NCI-H82 treated with DMSO at 0.1 percent for 48 hours (cell line): Measurements from ENCODE around the gene MAGI1.
"Not testable (repeated sequence)": the region's sequence is repeated elsewhere in the genome, so short reads cannot be mapped to it uniquely, and the experiment has no call there.

Source experiments
- DNase-seq: peaks from one replicate; lab custom pipeline; 2025; ENCODE audit not compliant: unreplicated experiment; lab: John Stamatoyannopoulos, UW

Gene MAGI1

DNA sequence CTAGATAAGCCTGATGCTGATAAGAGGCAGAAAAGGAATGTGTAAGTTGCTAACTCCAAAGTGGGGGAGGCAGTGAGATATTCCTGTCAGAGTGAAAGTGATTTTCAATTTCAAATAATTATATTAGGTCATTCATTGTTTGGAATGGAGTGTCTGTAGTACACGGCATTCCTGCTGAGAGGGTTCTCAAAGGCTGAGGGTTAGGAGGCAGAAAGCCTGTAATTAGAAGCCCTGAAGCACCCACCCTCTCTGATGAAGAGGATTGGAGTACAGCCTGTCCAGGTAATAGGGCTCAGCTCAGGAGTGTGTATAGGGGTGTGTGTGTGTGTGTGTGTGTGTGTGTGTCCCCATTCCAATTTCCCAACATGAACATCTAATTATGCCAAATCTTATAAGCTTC lies 486.8 kb downstream of the MAGI1 start:
- DNase-seq = no peak

DNA sequence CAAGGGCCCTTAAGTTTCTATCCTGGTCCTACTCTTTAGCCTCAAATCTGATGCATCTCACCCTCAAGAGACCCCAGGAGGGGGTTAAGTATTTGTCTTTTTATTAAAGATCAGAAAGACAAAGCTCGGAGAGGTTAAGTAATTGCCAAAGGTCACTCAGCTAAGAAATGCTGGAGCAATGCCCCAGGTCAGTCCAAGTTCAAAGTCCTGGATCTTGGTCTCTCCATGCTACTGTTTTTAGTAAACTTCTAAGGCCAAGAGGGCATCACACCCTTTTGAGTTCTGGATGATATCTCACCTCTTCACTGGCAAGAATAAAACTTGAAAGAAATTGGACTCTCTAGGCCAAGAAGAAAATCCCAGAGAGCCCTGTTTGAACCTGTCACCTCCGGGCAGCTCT lies 488.6 kb downstream of the MAGI1 start:
- DNase-seq = no peak

DNA sequence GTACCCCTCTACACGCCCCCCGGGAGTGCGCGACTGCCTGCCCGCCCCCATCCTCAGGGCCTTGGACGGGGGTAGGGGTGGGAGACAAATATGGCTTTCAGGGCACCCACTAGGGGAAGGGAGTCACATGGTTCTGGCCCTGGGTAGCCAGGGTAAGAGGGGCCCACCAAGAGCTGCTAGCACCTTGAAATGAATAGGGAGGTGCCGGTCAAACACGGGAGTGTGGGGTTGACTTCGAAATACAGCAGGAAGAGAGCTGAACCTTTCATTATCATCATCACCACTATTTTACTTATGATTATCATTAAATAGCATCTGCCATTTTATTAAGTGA lies 489.1 kb downstream of the MAGI1 start:
- DNase-seq = no peak

DNA sequence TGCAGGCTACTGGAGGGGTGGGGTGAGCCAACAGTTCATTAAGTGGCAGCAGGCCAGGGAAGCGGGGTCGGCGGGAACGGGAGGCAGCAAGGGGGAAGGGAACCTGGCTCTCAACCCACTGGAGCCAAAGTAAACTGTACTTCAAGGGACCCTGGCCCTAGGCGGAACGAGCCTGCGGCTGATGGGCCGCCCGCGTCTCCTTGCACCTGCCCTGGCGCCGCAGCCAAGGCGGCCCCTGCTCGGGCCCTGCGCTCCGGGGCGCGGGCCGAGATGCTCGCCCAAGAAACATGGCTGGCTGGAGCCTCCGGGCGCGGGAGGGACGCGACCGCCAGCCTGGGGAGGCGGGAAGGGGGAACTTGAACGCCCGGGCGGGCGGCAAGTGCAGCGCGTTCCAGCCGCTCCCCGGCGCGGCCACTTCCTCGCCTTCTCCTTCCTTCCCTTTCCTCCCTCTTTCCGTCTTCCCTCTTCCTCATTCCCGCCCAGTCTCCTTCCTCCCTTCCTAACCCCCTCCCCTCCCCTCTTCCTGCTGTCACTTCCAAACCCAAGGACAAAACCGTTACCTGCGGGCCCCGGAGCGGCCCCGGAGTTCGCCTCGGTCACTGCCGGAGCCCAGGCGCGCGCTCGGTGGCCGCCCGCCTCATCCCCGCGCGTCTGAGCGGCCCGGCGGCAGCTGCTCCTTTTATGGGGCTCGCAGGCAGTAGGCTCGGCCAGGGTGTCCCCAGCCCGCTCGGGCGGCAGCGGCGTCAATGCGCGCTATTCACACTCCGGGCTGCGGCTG lies 489.7 kb downstream of the MAGI1 start:
- DNase-seq = no peak

DNA sequence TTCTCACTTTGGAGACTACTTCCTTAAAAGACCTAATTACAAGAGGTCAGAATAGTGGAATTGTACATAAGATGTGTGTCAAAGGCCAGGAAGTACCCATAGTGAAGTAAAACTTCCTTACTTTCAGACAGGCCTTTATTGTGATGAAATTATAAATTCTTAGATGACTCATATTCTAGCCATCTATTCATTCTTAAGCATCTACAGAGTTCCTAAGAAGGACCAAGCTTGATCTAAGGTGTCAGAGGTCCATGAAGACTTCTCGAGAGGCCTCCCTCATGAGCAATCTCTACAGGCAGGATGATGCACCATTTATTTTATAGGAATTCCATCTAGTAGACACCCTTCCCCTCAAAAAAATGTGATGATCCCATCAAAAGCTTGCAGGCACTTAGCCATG lies 493.3 kb downstream of the MAGI1 start:
- no peak for DNase-seq

DNA sequence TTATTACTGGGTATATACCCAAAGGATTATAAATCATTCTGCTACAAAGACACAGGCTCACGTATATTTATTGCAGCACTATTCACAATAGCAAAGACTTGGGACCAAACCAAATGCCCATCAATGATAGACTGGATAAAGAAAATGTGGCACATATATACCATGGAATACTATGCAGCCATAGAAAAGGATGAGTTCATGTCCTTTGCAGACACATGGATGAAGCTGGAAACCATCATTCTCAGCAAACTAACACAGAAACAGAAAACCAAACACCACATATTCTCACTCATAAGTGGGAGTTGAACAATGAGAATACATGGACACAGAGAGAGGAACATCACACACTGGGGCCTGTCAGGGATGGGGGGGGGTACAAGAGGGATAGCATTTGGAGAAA lies 495.3 kb downstream of the MAGI1 start:
- DNase-seq = not testable (repeated sequence)

DNA sequence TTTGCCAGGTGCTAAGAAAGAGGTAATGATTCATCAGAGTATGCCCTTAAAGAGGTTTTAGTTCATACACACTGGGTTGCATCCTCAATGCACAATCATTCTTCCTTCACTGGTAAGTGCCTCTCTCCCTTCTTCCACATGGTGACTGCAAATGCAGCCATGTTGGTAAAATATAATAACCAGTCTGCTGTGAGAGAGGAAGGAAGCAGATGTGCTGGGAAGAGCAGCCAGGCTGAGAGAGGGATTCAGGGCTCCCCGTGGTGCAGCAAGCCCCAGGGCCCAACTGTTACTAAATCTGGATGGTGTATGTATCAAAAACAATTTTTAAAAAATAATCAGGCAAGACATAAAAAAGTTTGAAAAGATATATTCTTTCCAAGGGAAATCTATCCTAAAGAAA lies 498.1 kb downstream of the MAGI1 start:
- DNase-seq = no peak

DNA sequence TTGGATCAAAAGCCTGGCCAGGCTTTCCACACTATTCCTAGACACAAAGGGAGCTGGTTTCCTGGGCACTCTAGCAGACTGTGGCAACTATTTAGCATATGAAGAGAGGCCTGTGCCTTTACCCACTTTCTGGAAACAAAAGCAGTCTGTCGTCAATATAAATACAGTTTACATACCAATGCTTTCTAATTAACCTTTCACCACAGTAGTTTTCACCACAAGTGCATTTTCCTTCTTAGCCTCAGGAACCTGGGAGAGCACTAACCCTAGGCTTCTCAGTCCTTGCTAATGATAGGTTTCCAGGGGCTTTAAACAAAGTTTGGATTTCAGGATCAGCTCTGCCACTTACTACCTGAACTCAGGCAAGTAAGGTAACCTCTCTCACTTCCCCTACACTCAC lies 499.1 kb downstream of the MAGI1 start:
- DNase-seq = no peak

DNA sequence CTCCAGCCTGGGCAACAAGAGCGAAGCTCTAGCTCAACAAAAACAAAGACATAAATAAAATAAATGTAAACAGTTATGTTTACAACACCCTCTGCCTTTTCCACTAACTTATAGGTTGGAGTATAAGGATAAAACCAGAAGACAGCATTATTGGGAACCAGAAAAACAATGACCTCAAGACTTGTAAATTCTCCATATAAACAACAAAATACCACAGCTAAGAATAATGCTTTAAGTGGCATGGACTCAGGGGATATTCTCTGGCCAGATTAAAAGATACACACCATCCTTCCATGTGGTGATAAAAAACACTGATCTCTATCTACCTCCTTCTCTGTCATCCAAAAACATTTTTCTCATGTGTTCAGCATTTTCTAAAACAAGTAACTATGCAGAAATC lies 500.6 kb downstream of the MAGI1 start:
- no peak for DNase-seq

DNA sequence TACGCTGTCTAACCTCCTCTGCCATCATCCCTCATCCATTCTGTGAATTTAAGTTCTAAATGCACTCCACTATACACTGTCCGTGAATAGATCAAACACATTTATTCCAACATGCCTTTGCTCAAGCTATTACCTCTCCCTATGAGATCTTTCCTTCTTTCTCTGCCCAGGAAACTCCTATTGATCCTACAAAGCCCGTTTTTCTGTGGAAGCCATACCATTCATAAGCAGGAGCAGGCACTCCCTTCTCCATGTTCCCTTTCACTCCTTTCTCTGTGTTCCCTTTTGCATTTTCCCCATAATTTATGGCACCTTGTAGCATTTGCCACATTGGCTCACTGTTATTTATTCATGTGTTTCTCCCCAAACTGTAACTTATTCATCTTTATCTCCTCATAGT lies 501.6 kb downstream of the MAGI1 start:
- DNase-seq = no peak

DNA sequence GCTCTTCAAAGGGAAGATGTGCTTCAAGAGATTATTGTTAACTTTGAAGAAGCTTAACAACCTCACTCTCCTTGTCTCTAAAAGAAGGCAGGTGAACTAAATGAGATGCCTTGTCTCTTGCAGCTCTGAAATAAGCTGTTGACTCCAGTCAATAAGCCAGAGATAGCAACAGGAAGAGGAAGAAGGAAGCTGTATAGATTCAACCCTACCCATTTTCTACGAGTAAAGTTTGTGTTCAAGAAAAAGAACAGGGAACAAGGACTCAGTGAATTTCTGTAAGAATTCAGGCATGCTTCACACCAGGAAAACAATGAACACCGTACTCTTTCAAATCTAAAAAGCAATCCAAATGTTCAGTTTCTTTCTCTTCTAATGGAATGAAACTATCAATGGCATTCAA lies 503.5 kb downstream of the MAGI1 start:
- DNase-seq = no peak

DNA sequence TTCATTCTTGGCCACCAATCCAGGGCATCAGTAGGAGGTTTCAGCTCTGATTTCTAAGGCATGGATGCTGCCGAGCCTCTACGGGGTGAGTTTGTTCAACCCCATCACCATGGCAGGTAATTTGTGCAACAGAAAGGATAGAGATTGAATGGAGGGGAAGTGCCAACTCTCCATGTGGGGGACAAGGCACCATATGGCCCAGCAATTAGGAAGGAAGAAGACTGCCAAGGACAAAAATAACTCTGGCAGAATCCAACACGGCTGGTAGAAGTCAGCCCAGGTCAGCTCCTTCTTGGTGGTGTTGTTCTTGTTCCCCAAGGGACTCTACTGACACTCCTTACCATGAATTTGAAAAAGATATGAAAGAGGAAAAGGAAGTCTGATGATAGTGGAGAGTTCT lies 503.9 kb downstream of the MAGI1 start:
- DNase-seq = no peak

DNA sequence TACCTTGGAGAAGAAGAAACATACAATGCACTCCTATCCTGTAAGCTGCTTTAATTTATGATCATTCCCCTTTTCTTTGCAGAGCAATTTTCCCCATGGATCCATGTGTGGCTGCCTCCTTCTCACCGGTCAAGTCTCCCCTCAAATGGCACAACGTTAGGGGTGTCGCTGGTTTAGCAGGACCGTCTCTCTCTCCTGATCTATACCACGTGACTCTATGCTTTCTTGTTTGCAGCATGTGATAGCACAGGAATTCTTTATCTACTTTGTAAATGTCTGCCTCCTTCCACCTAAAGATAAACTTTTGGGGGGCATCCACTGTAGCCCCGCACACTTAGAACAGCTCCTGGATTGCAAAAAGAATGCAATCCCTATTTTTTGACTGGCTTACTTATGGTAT lies 506.0 kb downstream of the MAGI1 start:
- DNase-seq = no peak

DNA sequence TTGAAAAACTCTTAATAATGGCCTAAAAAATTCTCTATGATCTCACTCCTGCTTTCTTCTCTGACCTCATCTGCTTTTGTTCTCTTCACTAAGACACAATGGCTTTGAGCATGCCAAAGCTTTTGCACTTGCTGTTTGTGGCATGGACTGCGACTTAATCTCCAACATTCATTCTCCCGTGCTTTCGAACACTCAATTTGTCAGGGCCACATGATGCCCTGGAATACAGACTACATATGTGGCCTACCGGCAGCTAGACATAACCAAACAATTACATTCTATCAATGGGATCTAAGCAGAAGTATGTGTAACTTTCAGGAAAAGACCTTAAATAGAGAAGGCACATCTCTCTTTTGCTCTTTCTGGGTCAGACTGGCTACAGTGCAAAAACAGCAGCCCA lies 506.5 kb downstream of the MAGI1 start:
- DNase-seq = no peak

DNA sequence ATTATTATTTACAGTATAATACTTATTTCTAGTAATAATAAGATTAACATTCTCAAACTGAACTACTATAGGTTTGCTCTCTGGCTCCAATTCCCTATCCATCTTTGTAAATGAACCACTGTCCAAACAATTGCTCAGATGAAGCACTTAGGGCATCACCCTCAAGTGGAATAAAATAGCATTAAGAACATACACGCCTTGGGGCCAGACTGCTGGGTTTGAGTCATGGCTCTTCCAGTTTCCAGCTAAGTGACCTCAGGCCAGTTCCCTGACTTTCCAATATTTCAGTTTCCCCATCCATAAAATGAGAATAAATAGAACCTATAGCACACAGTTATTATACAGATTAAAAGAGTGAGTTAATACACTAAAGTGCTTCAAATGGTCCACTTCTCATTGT lies 507.2 kb downstream of the MAGI1 start:
- DNase-seq = no peak

DNA sequence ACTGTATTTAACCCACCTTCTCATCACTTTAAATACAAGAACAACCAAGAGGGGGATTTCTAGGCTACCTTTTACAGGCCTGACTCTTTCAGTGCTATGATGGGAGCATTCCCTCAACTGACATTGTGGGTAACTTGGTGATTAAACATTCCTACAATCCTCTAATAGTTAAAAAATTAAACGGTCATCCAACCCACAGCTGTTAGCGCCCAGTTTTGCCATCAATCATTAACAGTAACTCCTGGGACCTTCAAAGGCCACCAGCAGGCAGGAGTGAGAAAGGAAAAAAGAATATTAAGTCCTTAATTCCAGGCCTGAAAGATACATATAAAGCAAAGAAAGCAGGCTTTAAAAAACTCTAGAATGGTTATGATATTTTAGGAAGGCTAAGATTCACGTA lies 512.1 kb downstream of the MAGI1 start:
- DNase-seq = no peak

DNA sequence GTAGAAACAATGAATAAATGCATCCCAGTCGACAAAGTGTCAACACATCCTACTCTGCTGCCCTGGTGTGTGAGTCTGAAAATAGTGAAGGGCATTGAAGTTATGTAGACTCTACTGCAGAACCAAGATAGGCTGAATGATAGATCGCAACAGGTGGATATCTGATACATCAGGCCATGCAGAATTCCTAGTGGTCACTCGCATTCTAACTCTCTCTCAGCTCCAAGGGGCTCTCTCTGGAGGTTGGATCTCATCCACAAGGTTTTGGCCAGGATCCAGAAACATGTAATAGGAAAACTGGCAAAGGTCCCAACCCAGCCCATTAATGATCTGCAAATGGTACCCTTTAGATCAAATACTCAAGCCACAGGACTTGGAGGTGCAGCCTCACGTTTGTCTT lies 514.1 kb downstream of the MAGI1 start:
- DNase-seq = no peak

DNA sequence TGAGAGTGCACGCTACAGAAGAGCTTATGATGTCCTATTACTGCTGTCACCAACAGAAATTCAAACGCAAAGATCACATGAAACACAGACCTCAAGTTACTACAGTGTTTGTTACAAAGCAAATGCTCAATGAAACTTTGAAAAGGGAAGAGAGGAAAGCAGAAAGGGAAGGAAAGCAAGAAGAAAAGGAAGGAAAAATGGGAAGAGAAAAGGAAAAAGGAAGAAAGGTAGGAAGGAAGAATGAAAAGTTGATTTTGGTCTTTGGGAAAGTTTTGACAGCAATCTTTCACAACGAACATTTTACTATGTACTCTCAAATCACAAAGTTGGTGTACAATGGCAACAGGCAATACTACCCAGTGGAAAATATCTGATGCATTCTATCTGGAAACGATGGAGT lies 514.8 kb downstream of the MAGI1 start:
- DNase-seq = no peak

DNA sequence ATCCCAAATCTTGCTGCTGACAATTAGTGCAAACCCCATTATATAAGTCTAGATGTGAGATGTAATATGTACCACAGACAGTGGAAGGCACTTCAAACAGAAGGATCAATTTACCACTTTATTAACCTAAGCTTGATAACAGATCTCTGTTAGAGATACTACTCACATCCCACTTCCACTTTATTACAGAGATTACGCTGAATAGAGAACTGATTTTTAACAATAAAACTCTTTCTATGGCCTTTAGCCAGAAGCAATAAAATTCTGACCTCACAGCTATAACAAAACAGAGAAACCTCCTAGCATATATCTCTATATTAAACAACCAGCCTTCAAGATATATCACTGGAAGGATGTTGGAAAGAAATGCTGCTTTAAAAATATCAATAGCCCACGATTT lies 517.7 kb downstream of the MAGI1 start:
- no peak for DNase-seq

DNA sequence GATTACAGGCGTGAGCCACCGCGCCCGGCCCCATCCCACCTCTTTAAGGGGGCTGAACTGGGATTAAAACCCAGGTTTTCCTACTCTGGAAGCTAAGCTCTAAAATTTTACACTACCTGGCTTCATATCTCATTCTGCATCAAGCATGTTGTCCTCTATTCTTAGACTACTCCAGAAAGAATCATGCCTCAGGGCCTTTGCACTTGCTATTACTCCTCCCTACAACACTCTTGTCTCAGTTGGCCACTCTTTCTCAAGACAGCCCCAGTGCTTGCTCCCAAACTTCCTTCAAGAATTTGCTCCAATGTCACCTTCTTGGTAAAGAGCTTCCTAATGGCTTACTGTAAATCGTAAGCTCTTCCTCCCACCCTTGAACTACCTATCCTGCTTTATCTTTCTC lies 521.7 kb downstream of the MAGI1 start:
- DNase-seq = no peak

DNA sequence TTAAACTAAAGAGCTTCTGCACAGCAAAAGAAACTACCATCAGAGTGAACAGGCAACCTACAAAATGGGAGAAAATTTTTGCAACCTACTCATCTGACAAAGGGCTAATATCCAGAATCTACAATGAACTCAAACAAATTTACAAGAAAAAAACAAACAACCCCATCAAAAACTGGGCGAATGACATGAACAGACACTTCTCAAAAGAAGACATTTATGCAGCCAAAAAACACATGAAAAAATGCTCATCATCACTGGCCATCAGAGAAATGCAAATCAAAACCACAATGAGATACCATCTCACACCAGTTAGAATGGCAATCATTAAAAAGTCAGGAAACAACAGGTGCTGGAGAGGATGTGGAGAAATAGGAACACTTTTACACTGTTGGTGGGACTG lies 524.4 kb downstream of the MAGI1 start:
- not testable (repeated sequence) for DNase-seq

DNA sequence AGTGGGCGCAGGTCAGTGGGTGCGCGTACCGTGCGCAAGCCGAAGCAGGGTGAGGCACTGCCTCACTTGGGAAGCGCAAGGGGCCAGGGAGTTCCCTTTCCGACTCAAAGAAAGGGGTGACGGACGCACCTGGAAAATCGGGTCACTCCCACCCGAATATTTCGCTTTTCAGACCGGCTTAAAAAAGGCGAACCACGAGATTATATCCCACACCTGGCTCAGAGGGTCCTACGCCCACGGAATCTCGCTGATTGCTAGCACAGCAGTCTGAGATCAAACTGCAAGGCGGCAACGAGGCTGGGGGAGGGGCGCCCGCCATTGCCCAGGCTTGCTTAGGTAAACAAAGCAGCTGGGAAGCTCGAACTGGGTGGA lies 529.3 kb downstream of the MAGI1 start:
- DNase-seq = not testable (repeated sequence)

DNA sequence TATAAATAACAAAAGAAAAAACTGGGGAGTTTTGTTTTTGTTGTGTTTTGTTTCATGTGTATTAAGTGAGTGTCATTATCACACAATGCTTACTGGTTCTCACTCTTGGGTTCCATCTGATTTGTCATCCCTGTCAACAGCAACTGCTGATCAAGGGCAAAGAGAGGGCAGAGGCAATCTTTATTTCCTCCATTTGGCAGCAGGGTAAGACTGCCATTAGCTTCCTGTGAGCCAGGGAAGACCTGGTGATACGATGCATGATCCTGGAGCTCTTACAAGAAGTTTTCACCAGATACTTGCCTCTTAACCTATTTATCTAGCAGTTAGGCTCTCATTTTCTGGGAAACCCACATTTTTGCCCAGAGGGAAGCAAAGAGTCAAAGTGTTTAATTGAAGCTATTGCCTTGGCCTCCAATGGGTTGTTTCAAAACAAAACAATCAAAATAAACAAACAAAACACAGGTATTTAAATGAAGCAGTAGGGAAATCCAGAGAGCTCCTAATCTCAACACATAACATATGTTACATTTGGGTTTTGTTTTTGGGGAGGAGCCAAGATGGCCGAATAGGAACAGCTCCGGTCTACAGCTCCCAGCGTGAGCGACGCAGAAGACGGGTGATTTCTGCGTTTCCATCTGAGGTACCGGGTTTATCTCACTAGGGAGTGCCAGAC lies 529.8 kb downstream of the MAGI1 start:
- no peak for DNase-seq
